SKM-1 treated with dmso at 0.1 percent for 144 hours (cell line): Measurements from ENCODE around the gene PTPRG.
"Not testable (repeated sequence)": the region's sequence is repeated elsewhere in the genome, so short reads cannot be mapped to it uniquely, and the experiment has no call there.

Experiments
- DNase-seq: peaks from one replicate; lab custom pipeline; 2025; ENCODE audit not compliant: unreplicated experiment; lab: John Stamatoyannopoulos, UW

The PTPRG gene

DNA sequence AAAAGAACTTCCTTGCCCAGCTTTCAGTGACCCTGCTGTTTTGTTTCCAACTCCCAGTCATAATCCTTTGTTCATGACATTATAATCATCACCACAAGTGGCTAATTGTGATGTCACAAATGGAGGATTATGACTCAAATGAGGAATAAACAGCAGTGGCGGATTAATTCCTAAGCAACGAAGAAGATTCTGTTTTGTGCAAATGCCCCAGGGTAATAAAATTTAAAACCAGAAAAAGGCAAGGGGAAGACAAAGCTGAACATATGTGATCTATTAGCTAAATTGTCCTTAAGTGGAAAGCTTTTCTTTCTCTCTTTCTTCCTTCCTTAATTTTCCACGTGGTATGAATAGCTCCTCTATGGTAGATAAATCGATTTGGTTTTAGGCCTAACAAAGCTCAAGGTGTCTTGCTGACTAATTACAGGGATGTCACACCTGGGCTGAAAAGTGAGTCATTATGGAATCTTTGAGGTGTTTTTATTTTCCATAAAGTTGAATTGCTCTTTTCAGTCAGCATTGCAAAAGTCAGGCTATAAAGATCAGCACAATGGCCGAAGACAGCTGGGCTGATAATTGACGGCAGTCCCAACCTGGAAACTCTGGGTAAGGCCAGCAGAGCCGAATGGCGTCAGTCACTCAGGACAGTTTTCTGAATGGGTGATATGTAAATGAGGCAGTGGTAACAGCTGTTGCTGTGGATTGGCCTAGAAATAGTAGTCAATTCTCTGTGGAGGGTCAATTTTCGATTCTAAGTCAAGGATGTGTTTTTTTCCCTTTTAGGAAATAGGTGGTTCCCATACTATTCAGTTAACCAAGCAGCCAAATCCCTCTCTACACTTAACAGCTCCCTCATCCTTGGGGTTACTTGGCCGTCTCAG lies 121.5 kb downstream of the PTPRG start:
- no peak for DNase-seq

DNA sequence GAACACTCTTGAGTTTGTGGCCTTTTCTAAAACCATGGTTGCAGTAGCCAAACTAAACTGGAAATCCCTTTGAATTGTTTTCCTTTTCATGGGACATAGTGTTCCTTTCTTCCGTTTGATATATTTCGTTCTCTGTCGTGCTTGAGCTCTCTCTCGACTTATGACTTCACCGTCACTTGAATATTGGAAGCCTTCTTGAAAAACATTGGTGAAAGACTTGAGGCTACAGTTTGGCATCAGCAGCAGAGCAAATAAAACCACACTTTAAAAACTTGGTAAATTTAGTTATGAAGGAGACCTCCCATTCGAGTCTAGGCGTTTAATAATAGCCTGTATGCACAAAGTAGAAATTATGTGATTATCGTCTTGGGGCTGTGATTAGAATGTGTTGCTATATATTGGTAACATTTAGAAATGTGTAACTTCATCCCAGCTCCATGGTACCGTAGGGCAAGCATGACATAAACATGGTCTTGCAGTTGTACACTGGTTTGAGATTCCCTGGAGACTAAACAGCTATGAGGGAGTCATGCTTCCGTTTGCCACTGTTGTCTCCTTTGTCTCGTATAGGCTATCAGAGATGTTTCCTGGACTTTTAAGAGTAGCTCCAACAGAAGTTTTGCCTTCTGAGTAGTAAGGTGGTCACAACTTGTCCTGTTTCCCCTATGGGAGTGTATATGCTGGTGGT lies 122.3 kb downstream of the PTPRG start:
- no peak for DNase-seq

DNA sequence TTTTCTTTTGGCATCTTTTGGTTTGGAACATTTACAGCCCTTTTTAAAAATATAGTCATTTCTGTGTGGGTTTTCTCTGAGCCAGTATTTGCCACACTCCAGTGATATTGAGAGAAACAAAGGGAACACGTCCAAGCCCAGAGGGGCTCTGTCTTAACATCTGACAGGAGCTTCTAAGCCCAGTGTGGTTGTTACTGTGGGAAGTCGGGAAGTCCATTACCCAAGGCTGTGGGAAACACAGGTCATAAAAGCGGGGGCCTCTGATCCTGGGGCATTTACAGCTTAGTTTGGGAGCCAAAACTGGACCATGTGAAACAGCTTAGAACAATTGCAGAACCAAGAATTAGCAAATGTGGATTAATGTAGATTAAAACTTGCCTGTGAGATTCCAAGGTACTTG lies 123.0 kb downstream of the PTPRG start:
- DNase-seq, result no peak

DNA sequence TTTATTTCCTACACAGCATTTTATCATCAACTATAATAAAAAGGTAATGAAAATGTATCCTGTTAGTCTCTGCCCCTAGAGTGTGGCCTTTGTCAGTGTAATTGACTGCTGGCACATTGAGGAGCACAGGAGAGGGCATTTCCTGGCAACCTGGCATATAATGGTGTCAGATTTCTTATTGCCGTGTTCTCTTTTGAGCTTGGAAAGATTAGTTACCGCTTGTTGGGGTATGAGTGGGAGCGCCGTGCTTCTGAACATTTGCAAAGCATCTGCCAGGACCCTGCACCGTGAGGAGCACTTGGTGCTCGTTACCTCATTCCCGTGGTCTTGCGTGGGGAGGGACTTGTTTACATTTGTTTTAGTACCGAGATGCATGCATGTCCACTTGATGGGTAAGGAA lies 124.4 kb downstream of the PTPRG start:
- no peak for DNase-seq

DNA sequence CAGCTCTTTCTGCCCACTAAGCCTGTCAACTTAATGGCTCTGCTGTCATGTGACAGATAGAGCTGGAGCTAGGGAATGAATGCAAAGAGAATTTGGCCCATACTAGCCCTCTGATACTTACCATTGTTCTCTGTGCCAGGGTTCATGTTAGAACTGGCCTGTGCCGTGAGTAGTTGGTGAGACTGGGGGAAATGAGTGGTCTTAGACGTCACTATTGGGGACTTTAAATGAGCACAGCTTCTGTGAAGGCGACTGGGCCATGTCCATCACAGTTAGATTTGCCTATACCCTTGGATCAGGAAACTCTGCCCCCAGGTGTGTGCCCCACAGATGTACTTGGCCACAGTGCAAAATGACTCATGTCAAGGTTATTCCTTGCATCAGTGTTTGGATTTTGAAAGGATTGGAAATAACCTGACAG lies 124.9 kb downstream of the PTPRG start:
- DNase-seq, result no peak

DNA sequence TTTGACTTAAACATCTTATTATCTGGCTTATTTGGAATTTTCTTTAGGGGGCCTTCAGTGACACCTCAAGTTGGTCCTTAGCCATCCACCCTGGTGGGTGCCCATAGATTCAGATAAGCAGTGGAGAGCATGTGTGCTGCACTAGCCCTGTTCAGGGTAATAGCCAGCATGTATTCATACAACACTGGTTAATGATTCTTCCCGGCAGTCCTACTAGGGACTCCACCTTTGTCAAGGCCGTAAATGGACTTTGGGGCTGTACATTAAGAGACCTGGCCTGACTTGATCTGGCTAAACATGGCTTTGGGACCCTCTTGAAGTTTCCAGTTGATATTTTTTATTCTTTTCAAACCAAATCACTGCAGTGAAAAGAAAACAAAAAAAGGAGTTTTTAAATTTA lies 125.8 kb downstream of the PTPRG start:
- DNase-seq, result no peak

DNA sequence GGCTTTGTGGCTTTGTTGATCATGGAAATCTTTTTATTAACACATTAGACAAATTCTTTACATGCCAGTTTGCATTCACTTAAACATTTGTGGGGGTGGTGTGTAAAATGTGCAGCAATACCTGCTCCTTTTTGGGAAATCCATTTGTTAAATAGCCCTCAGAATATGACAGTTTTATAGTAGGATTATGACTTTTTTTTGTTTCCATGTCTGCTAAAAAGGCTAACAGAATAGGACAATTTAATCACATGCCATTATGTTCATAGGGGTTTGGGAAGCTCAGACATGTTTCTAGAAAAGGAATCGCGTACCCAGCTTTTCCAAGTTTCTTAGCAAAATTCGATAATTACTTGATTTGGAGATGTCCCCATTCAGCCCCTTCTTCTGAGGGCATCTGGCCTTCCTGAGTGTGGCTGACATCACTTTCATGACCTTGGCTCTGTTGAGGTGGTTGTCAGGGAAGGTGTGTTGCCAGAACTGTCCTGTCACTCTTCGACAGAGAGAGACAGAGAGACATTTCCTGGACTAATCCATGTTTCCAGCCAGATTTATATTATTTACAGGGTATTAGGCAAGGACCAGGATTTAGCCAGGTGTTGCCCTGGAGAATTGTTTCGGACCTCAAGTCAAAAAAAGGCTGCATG lies 126.4 kb downstream of the PTPRG start:
- DNase-seq, result no peak

DNA sequence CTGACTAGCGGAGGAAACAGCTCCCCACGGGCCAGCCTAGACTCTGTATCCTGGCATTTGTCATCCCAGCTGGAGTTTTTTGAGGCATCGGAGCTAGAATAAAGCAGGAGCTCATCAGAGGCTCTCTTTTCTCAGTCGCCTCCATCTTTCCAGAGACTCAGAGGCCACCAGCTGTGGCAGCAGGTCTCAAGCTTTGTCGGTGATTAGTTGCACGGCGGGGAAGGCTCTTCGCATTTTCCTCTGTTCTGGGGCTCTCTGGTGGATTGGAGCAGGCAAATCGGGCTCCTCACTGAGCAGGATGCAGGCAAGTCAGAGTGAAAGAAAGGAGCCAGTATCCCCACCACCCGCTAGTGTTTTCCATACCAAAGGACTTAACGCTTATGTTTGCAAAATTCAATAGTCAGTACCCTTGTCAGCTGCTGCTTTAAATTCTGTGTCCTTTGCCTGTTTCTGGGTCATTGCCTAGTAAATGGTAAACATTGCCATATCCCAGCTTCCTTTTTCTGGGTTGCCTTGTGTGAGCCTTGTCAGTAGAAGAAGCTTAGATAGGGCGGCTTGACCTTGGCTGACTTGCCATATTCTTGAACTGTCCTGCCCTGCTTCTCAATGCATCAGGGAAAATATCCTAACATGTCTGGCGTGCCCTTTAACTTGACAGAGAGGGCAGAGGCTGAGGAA lies 127.1 kb downstream of the PTPRG start:
- DNase-seq, result peak; percentile 15

DNA sequence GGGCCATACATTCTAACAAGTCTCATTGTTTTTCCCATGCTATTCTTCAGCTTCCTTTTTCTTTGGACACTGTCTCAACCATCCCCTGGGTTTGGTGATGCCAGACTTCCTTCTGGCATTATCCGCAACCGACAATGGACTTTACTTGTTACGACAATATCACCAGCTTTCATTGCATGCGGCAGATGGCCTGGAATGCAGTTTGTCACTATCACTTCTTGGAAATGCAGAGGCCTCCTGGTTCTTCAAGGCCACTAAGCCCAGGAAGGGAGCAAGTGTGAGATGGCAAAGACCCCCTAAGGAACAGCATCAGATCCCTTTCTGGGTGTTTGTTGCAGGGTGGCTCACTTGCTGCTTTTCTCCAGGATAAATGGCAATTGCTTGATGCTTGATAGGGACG lies 128.6 kb downstream of the PTPRG start:
- no peak for DNase-seq

DNA sequence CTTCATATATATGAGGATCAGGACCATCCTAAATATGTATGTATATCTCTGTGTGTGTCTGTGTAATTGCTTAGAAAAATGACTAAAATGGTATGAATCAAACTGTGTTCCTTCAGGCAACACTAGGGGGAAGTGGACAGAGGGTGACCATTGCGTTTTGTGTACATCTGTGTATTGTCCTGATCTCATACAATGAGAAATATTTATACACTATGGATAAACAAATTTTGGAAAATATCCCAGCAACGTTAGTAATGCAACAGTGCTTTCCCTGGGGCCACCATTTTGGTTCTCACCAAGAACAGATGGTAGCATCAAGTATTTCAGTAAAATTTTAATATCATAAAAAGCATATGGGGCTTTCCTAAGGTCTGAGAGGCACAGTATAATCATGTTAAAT lies 130.1 kb downstream of the PTPRG start:
- no peak for DNase-seq

DNA sequence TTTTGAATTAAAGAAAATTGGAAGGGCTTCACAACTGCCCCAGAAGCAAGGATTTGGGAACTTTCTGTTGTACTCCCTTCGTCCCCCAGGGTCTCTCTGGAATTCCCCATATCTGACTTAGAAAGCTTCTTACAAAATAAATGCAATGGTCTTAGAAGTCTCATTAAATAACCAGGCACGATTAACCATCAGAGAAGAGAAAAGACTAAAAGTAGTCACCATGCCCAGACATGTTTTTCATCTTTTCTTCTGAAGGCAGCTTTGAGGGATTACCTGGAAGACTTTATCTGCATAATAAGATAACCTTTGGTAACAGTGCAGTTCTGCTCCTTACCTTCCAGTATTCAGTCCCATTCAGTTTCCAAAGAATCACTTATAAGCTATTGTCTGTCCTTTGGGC lies 135.9 kb downstream of the PTPRG start:
- no peak for DNase-seq

DNA sequence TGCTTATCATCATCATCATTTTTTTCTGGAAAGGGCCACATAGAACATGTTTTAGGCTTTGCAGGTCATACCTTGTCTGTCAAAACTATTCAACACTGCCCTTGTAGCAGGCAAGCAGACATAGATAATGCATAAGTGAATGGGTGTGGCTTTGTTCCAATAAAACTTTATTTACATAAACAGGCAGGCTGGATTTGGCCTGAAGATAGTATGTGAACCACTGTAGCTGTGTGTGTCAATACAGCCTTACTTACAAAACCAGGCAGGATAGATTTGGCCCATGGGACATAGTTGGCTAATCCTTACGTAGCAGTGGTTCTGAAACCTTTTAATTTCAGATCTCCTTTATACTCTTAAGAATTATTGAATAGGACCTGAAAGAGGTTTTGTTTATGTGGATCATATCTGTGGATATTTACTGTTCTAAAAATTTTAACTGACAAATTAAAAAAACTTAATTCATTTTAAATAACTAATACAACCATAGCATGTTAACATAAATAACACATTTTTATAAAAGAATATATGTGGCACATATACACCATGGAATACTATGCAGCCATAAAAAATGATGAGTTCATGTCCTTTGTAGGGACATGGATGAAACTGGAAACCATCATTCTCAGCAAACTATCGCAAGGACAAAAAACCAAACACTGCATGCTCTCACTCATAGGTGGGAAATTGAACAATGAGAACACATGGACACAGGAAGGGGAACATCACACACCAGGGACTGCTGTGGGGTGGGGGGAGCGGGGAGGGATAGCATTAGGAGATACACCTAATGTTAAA lies 137.1 kb downstream of the PTPRG start:
- DNase-seq, result not testable (repeated sequence)

DNA sequence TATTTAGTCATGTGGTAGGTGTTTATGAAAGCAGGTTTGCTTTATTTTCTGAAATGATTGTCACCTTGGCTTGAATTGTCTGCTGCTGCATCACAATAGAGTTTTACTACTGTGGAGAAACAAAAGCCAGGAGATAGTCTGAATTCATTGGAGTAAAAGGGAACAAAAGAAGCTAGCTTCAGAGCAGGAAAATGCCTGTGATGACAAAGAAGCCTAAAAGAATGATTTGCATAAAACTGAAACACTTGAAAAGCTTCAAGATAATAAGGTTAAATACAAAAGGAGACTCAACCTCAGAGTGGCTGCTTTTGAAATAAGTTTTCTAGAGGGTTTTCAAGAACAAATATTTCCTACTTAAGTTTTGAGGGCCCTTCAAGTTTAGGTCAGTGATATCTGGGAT lies 138.3 kb downstream of the PTPRG start:
- no peak for DNase-seq

DNA sequence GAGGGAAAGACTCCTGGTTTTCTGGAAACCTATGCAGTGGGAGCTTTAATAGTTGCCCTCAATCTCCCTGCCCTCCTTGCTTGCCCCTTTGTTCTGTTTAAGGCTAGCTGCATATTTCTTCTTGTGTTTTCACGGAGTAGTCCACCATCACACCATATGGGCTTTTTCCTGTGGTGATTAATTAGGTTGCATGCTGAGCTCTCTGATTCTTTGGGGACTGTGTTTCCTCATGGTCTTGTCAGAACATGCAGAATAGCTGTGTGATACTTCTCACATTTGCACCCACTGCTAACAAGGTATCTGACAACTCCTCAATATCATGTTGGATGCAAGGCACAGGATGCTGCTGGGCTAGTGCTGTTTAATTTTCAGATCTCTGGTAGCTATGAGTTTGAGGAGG lies 139.6 kb downstream of the PTPRG start:
- DNase-seq, result no peak

DNA sequence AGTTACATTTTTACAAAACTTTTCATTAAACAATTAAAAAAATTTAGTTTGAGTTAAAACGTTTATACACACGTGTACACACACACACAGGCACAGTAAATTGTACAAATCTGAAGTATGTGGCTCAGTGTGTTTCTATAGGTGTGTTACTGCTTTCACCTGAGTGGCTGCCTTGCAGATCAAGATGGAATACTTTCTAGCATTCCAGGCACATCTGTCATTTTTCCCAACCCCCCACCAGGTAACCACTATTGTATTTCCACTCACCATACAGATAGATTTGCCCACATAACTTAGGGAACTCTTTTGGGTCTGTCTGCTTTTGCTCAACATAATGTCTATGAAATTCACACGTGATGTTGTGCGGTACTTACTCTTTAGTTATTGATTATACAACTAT lies 141.1 kb downstream of the PTPRG start:
- no peak for DNase-seq

DNA sequence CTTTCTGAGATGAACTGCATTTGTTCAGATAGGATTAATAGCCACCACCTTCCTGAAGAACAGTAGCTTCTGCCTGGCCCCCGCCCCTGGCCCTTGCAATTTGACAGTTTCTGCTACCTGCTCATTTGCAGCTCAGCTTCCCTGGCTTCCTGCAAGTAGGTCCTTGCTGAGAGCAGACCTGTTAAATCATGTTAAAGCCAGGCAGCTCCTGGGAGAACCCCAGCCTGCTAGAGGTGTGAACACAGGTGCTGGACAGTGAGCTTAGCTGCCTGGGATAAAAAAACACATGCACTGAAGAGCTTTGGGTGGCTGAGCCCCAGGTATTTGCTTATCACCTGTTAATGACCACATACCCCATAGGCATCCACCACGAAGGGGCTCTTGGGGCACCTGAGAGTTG lies 143.4 kb downstream of the PTPRG start:
- no peak for DNase-seq

DNA sequence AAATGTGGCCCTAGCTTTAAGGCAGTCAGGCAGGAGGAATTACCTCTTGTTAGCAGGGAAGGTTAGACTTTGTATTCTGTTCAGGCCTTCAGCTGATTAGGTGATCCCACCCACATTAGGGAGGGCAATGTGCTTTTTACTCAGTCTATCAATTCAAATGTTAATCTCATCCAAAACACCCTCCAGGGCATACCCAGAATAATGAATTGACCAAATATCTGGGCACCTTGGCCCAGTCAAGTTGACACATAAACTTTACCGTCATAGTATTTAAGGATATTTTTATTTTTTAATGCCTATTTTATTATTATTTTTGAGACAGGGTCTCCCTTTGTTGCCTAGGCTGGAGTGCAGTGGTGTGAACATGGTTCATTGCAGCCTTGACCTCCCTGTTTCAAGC lies 146.1 kb downstream of the PTPRG start:
- DNase-seq, result no peak

DNA sequence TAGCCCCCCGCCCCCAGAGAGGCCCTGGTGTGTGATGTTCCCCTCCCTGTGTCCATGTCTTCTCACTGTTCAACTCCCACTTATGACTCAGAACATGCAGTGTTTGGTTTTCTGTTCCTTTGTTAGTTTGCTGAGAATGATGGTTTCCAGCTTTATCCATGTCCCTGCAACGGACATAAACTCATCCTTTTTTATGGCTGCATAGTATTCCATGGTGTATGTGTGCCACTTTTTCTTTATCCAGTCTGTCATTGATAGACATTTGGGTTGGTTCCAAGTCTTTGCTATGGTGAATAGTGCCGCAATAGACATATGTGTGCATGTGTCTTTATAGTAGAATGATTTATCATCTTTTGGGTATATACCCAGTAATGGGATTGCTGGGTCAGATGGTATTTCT lies 149.5 kb downstream of the PTPRG start:
- DNase-seq, result not testable (repeated sequence)

DNA sequence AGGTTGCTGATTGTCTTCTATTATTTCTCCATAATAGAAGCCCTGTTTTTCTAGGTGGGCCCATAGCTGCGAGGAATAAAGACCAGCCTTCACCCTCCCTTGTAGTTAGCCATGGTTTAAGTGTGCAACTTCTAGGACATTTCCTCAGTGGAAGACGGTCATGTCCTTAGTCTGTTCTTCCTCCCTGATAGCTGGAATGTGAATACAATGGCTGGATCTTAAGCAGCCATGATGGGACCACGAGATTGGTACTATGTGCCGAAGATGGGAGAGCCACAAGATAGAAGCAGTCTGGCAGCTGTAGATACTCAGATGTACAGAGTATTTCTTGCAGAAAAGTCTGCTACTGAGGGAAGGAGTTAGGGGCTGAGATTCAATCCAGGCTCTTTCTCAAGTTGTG lies 152.9 kb downstream of the PTPRG start:
- no peak for DNase-seq

DNA sequence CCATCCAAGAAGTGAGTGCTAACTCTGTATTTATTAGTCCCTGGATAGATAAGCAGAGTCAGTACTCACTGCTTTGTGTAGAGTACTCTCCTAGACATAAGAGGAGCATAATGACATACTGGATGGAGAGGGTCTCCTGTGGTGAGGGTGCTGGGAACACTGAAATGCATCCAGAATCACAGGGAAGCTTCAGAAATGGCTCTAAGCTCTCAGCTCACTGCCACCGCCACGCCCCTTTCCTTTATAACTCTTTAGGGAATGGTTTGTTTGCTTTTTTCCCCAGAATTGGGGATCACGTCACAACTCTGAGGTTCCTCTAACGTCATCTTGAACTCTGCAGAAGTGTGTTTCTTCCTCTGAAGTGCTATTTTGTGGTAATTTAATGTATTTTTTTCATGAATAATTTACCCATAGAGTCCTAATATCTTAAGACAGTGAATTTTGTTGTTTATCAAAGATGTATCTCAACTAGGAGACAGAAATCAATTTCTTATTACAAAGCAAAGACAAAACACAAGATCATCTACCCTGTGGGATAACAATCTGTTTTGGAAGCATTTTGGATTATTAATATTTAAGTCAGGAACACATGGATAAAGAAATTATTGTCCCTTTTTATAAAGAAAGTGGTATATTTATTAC lies 154.6 kb downstream of the PTPRG start:
- no peak for DNase-seq
